HepG2 (cell line): ENCODE data around the gene LSM10. TPM values are rescaled to one million over a fixed set of nuclear protein-coding genes. Genes with fewer than 3 reads are reported as not detected.

Experiments used
- CEBPG ChIP-seq: IDR thresholded peaks from 2 replicates; pipeline ENCODE4 v1.6.1; 2016
- FOXO1 ChIP-seq: sonication (generic); formaldehyde crosslinking; IDR thresholded peaks from 2 replicates; pipeline ENCODE4 v1.4.0; 2020; ENCODE audit warnings: missing genetic modification reagents
- GABPA ChIP-seq, 2 experiments: IDR thresholded peaks; 2 replicates each; pipeline ENCODE4 v1.6.1; 2011 to 2016; ENCODE audit warnings: low read depth in 2 of 2, low read length in 1 of 2, missing biosample characterization in 1 of 2, missing genetic modification characterization in 1 of 2
- HOXA5 ChIP-seq: sonication (generic); formaldehyde crosslinking; IDR thresholded peaks from 2 replicates; pipeline ENCODE4 v1.4.0; 2020; ENCODE audit warnings: missing genetic modification reagents
- KAT2B ChIP-seq: fragments of 150-350 bp; IDR thresholded peaks from 2 replicates; pipeline ENCODE4 v1.6.1; 2014; ENCODE audit warnings: low read depth, low read length, borderline replicate concordance
- KLF13 ChIP-seq: sonication (generic); formaldehyde crosslinking; IDR thresholded peaks from 2 replicates; pipeline ENCODE4 v1.4.0; 2020; ENCODE audit warnings: mild to moderate bottlenecking, missing genetic modification reagents
- LCORL ChIP-seq, 2 experiments: fragments of 450-650 bp in 1 of 2; sonication (generic) in 1 of 2; formaldehyde crosslinking in 1 of 2; IDR thresholded peaks; 2 replicates each; pipeline versions ENCODE4 v1.5.0 to v1.6.1; 2017 to 2020; ENCODE audit warnings: antibody characterized with exemption in 1 of 2, missing genetic modification reagents in 1 of 2
- SPEN ChIP-seq: sonication (generic); formaldehyde crosslinking; IDR thresholded peaks from 2 replicates; pipeline ENCODE4 v1.5.1; 2020; ENCODE audit warnings: low read depth, mild to moderate bottlenecking, missing genetic modification reagents
- SRSF1 ChIP-seq: fragments of 200-400 bp; formaldehyde crosslinking; optimal IDR thresholded peaks from 2 replicates; pipeline ENCODE3; 2017; ENCODE audit warnings: mild to moderate bottlenecking, low read depth, low read length, moderate library complexity
- ZBTB8A ChIP-seq: sonication (generic); formaldehyde crosslinking; IDR thresholded peaks from 2 replicates; pipeline ENCODE4 v1.4.0; 2020; ENCODE audit warnings: mild to moderate bottlenecking, low read depth, missing genetic modification reagents, borderline replicate concordance
- ZNF274 ChIP-seq: sonication (generic); formaldehyde crosslinking; IDR thresholded peaks from 2 replicates; pipeline ENCODE4 v1.5.1; 2020; ENCODE audit warnings: mild to moderate bottlenecking, missing genetic modification reagents
- ZNF441 ChIP-seq: sonication (generic); formaldehyde crosslinking; IDR thresholded peaks from 2 replicates; pipeline ENCODE4 v1.7.0; 2021; ENCODE audit warnings: missing genetic modification reagents, borderline replicate concordance
- polyA plus RNA-seq, 8 experiments: library from polyadenylated mRNA; depleted of rRNA in 3 of 8; stranded (reverse) in 7 of 8; unstranded in 1 of 8; fragments of >200 nt; fragmentation: Illumina TruSeq in 4 of 8; extraction: Trizol in 4 of 8; gene quantifications; 2 replicates each; pipeline versions ENCODE4 v1.2.1 to v1.2.3, GENCODE V29; 2011 to 2016; ENCODE audit warnings: low read depth in 4 of 8, missing spikeins in 1 of 8, mixed read lengths in 1 of 8; ENCODE audit not compliant: insufficient read depth in 1 of 8
- total RNA-seq, 5 experiments: library from RNA; depleted of rRNA; stranded (reverse); fragments of >200 nt; fragmentation: Illumina TruSeq; extraction: Trizol; gene quantifications; 2 replicates each; pipeline ENCODE4 v1.2.3, GENCODE V29; 2016; ENCODE audit warnings: low read depth in 1 of 5
- TF ChIP-seq, protein P1 (sequence below), 2 experiments: IDR thresholded peaks; 2 replicates each; pipeline ENCODE4 v1.6.1; 2011 to 2012; ENCODE audit warnings: low read length in 2 of 2, borderline replicate concordance in 1 of 2, low read depth in 1 of 2, mild to moderate bottlenecking in 1 of 2, moderate library complexity in 1 of 2
- TF ChIP-seq, protein P2 (sequence below): IDR thresholded peaks from 2 replicates; pipeline ENCODE4 v1.6.1; 2016; ENCODE audit warnings: mild to moderate bottlenecking, missing biosample characterization, missing genetic modification reagents
- TF ChIP-seq, protein P3 (sequence below): sonication (generic); formaldehyde crosslinking; IDR thresholded peaks from 2 replicates; pipeline ENCODE4 v1.5.1; 2020; ENCODE audit warnings: missing genetic modification reagents, mild to moderate bottlenecking, borderline replicate concordance
- TF ChIP-seq, protein P4 (sequence below): sonication (generic); formaldehyde crosslinking; IDR thresholded peaks from 2 replicates; pipeline ENCODE4 v1.8.0; 2022; ENCODE audit warnings: missing genetic modification reagents, mild to moderate bottlenecking, moderate library complexity, borderline replicate concordance
- TF ChIP-seq, protein P5 (sequence below): sonication (generic); formaldehyde crosslinking; IDR thresholded peaks from 2 replicates; pipeline ENCODE4 v1.8.0; 2022; ENCODE audit warnings: missing genetic modification reagents, mild to moderate bottlenecking, borderline replicate concordance

Gene LSM10
- total and polyA plus RNA-seq, 2 of the 13 experiments (the other 11 are each of a cell fraction or from before 2014, with no cell fraction given): 14.0 to 52.0 TPM

DNA sequence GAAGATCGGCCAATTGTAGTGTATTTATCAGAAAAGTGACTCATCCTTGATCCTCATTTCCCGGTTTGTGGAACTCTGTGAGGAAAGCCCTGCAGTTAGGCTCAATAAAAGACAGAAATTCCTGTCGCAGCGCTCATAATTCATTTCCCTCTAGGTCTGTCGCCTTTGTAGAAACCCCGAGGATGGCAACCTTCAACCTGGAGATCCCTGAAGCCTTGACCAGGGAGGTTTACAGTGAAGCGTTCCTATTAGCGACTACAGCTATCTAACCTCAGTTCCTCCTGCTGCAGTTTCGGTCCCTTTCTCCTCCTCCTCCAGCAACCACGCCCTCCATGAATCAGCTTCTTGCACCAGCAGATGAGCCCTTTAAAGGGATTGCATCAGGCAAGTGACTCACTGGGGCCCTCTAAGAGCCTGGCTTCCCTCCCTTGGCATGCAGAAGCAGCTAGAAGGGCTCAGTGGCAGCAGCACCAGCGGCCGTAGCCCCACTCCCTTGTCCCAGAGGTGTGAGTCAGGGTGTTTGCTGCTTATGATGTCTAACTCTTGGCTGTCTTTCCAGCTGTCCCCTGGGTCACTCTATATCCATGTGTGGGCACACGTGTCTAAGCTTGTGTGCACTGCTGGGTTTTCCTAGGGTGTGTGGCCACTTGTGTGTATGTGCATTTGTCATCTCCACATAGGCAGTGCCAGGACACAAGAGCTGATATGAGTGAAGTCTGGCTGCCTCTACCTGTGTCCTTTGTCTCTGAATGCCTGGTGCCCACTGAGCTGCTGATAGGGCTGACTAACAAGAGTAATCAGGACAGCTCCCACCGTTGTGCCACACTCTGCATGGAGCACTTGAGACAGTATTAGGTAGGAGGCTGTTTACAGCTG, 11.2 kb downstream of the LSM10 start (continued):
- TF ChIP-seq, protein P1, sequence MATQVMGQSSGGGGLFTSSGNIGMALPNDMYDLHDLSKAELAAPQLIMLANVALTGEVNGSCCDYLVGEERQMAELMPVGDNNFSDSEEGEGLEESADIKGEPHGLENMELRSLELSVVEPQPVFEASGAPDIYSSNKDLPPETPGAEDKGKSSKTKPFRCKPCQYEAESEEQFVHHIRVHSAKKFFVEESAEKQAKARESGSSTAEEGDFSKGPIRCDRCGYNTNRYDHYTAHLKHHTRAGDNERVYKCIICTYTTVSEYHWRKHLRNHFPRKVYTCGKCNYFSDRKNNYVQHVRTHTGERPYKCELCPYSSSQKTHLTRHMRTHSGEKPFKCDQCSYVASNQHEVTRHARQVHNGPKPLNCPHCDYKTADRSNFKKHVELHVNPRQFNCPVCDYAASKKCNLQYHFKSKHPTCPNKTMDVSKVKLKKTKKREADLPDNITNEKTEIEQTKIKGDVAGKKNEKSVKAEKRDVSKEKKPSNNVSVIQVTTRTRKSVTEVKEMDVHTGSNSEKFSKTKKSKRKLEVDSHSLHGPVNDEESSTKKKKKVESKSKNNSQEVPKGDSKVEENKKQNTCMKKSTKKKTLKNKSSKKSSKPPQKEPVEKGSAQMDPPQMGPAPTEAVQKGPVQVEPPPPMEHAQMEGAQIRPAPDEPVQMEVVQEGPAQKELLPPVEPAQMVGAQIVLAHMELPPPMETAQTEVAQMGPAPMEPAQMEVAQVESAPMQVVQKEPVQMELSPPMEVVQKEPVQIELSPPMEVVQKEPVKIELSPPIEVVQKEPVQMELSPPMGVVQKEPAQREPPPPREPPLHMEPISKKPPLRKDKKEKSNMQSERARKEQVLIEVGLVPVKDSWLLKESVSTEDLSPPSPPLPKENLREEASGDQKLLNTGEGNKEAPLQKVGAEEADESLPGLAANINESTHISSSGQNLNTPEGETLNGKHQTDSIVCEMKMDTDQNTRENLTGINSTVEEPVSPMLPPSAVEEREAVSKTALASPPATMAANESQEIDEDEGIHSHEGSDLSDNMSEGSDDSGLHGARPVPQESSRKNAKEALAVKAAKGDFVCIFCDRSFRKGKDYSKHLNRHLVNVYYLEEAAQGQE (IDR thresholded peaks at IDR 0.05; ENCODE audit: borderline replicate concordance in 1 of 2, low read depth in 1 of 2, low read length in 2 of 2): peak in 1 of 2 experiments; percentile 6; a peak in 1 of 4 replicates
- TF ChIP-seq LCORL (IDR thresholded peaks at IDR 0.05) (no peak), LCORL (CRISPR knock-in tag; IDR thresholded peaks at IDR 0.05) (peak; percentile 62; the same call in 1 of the 2 replicates), KAT2B (no peak), SRSF1 (no peak), FOXO1 (CRISPR knock-in tag) (no peak; the same call in 1 of the 2 replicates), GABPA (IDR thresholded peaks at IDR 0.05; ENCODE audit: low read depth, low read length) (no peak), GABPA (CRISPR knock-in tag; IDR thresholded peaks at IDR 0.05; ENCODE audit: low read depth) (no peak), SPEN (CRISPR knock-in tag) (peak; percentile 3; the same call in 1 of the 2 replicates), CEBPG (CRISPR knock-in tag) (peak; percentile 99), ZBTB8A (CRISPR knock-in tag) (no peak), ZNF274 (CRISPR knock-in tag) (no peak), KLF13 (no peak), ZNF441 (CRISPR knock-in tag) (0 out of 2 replicates have a peak, but pooled peaks have one; percentile 57), HOXA5 (CRISPR knock-in tag) (peak; percentile 79)
- TF ChIP-seq, protein P2, sequence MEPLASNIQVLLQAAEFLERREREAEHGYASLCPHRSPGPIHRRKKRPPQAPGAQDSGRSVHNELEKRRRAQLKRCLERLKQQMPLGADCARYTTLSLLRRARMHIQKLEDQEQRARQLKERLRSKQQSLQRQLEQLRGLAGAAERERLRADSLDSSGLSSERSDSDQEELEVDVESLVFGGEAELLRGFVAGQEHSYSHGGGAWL (CRISPR knock-in tag): peak; percentile 21; the same call in 1 of the 2 replicates
- TF ChIP-seq, protein P3, sequence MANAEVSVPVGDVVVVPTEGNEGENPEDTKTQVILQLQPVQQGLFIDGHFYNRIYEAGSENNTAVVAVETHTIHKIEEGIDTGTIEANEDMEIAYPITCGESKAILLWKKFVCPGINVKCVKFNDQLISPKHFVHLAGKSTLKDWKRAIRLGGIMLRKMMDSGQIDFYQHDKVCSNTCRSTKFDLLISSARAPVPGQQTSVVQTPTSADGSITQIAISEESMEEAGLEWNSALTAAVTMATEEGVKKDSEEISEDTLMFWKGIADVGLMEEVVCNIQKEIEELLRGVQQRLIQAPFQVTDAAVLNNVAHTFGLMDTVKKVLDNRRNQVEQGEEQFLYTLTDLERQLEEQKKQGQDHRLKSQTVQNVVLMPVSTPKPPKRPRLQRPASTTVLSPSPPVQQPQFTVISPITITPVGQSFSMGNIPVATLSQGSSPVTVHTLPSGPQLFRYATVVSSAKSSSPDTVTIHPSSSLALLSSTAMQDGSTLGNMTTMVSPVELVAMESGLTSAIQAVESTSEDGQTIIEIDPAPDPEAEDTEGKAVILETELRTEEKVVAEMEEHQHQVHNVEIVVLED (CRISPR knock-in tag): no peak
- TF ChIP-seq, protein P4, sequence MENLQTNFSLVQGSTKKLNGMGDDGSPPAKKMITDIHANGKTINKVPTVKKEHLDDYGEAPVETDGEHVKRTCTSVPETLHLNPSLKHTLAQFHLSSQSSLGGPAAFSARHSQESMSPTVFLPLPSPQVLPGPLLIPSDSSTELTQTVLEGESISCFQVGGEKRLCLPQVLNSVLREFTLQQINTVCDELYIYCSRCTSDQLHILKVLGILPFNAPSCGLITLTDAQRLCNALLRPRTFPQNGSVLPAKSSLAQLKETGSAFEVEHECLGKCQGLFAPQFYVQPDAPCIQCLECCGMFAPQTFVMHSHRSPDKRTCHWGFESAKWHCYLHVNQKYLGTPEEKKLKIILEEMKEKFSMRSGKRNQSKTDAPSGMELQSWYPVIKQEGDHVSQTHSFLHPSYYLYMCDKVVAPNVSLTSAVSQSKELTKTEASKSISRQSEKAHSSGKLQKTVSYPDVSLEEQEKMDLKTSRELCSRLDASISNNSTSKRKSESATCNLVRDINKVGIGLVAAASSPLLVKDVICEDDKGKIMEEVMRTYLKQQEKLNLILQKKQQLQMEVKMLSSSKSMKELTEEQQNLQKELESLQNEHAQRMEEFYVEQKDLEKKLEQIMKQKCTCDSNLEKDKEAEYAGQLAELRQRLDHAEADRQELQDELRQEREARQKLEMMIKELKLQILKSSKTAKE: no peak; the same call in 1 of the 2 replicates
- TF ChIP-seq, protein P5, sequence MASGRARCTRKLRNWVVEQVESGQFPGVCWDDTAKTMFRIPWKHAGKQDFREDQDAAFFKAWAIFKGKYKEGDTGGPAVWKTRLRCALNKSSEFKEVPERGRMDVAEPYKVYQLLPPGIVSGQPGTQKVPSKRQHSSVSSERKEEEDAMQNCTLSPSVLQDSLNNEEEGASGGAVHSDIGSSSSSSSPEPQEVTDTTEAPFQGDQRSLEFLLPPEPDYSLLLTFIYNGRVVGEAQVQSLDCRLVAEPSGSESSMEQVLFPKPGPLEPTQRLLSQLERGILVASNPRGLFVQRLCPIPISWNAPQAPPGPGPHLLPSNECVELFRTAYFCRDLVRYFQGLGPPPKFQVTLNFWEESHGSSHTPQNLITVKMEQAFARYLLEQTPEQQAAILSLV (CRISPR knock-in tag): no peak
